Measurements from ENCODE around the gene RBM42.
"Not testable (repeated sequence)": the region's sequence is repeated elsewhere in the genome, so short reads cannot be mapped to it uniquely, and the experiment has no call there.

The RBM42 gene, protein sequence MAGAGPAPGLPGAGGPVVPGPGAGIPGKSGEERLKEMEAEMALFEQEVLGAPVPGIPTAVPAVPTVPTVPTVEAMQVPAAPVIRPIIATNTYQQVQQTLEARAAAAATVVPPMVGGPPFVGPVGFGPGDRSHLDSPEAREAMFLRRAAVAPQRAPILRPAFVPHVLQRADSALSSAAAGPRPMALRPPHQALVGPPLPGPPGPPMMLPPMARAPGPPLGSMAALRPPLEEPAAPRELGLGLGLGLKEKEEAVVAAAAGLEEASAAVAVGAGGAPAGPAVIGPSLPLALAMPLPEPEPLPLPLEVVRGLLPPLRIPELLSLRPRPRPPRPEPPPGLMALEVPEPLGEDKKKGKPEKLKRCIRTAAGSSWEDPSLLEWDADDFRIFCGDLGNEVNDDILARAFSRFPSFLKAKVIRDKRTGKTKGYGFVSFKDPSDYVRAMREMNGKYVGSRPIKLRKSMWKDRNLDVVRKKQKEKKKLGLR

DNA sequence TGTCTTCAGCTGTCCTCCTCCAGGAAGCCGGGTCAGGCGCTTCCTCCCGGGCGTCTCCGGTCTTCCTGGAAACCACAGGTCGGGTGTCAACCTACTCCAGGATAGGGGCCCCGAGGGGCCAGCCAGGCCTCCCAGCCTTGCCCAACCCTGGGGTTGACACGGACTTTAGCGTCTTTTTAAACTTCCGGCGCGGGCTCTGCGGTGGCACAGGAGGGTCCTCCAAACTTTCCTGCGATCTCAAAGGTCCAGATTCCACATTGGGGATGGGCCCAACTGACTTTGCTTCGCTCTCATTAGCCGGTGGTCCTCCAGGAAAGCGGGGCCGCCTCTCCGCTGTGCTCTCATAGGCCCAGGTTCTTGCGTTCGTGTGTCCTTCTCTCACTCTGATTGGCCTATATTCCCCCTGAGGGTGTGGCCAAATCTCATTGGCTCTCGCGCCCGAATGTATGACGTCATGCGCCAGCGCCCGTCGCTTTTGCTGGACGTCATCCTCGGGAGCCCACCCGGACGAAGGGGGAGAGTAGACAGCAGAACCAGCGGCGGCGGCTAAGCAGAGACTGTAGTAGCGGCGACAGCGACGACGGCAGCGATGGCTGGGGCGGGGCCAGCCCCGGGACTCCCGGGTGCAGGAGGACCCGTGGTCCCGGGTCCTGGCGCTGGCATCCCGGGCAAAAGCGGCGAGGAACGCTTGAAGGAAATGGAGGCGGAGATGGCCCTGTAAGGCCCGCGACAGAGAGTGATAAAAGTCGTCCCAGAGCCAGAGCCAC, at the start of gene RBM42:
RBM42 (plus strand) TSS at position 472 of the 767 bp plus-strand sequence; CDS start at position 590, 118 bp downstream.
- peak; percentile 100 for DNase-seq

DNA sequence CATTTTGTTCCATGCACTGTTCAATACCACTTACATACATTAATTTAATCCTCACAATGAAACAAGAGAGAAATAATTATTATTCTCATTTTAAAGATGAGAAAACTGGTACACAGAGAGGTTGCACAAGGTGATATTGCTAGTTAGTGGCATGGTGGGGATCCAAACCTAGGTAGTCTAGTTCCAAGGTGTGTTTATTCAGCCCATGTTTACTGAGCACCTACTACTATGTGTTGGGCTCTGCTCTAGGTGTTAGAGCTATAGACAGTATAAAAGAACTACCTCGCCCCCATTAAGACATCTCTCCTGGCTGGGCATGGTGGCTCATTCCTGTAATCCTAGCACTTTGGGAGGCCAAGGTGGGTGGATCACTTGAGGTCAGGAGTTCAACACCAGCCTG, 46.1 kb upstream of the RBM42 start:
- no peak for DNase-seq

DNA sequence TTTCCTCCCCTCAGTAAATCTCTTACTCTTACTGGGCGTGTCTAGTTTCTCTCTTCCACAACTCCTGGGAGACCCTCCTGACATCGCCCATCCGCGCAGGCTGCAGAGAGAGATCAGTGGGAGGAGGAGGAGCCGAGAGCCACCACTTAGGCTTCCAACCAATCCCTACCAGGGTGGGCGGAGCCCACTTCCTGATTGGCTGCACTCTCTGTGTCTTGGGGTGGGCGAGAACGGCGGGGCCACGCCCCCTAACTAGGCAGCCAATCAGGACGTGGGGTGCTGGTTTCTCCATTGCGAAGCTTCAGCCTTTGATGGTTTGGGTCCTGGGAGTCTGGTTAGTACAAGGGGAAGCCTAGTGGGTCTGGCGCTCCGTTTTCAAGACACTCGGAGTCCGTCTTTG, 43.0 kb upstream of the RBM42 start, which contains the start of gene PMIS2:
PMIS2 (plus strand) TSS at position 326 of the 400 bp plus-strand sequence. CDS start 87 bp downstream, outside the sequence.
- no peak for DNase-seq

DNA sequence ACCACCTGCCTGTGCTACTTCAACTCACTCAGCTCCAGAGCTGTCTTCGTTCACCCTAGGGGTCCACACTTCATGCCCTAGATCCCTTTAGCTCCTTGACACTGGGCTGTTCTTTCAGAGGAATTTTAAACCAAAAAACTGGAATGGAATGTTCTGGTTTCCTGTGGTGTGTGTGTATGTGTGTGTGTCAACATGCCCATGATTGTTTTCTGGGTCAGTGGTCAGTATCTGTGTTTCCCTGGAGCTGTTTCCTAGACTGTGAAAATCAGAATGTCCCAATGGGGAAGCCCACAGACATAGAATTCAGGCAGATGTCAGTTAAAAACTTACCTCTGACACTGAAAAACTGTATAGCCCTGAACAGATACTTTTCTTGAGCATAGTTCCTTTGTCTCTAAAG, 41.5 kb upstream of the RBM42 start:
- DNase-seq, result no peak

DNA sequence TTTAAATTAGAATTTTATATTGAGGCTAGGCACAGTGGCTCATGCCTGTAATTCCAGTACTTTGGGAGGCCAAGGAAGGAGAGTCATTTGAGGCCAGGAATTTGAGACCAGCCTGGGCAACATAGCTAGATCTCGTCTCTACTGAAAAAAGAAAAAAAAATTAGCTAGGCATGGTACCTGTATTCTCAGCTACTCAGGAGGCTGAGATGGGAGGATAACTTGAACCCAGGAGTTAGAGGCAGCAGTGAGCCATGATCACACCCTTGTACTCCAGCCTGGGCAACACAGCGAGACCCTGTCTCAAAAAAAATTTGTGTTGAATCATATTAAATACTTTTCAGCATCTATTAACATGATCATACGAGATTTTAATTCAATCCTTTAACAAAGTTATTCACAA, 38.0 kb upstream of the RBM42 start:
- no peak for DNase-seq

DNA sequence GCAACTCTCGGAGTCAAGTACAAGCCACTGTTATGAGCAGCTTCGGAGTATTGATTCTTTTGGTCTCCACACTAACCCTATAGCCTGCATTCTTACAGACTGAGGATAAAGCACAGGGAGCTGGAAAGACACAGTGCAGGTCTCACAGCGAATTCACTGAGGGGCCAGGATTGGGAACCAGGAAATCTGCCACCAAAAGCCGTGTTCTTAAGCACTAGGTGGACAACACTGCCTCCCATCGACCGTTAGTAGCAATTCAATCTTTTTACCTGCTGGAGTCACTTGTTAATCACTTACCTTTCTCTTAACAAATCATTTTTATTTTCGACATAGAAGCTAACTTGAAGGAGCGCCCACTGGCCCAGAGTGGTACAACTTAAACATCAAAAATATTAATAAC, 36.6 kb upstream of the RBM42 start:
- peak; percentile 12 for DNase-seq

DNA sequence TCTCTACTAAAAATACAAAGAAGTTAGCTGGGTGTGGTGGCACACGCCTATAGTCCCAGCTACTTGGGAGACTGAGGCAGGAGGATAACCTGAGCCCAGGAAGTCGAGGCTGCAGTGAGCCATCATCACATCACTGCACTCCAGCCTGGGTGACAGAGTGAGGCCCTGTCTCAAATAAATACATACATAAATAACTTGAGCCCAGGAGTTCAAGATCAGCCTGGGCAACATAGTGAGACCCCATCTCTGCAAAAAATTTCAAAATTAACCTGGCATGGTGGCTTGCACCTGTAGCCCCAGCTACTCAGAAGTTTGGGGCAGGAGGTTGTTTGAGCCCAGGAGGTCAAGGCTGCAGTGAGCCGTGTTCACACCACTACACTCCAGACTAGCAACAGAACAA, 33.8 kb upstream of the RBM42 start:
- DNase-seq, result not testable (repeated sequence)

DNA sequence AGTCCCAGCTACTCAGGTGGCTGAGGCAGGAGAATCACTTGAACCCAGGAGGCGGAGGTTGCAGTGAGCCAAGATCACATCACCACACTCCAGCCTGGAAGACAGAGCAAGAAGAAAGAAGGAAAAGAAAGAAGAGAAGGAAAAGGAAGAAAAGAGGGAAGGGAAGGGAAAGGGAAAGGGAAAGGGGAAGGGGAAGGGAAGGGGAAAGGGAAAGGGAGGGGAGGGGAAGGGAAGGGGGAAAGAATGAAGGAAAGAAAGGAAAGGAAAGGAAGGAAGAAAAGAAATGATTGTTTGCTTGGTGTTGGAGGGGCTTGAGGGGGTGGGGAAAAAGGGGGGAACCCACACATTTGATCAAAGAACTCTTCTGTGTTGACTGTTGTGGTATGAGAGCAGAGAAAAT, 32.9 kb upstream of the RBM42 start:
- no peak for DNase-seq

DNA sequence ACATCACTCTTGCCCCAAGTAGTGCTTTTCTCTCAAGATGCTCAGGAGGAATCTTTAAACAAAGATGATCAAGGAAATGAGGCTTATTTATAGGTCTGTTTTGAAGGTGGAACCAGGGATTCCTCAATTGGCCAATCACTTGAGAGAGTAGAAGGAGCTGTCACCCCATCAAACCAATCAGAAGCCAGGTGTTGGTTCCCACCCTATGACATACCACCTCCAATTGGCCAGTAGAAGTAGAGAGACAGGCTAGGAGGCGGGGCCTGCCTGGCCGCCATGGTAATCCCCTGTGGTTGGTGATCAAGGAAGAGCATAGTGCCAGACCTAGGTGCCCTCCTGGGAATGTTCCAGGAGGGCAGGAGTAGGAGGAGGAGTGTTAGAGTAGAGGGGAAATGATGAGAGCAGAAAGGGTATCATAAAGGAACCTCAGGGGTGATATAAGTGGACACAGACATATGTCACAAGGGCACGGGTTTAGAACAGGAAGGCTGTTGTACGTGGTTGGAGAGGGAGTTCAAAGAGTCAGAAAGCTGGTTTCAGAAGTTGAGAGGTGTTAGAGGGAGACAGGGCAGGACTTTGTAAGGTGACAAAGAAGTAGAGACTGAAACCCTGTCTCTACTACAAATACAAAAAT, 32.4 kb upstream of the RBM42 start:
- peak; percentile 55 for DNase-seq

DNA sequence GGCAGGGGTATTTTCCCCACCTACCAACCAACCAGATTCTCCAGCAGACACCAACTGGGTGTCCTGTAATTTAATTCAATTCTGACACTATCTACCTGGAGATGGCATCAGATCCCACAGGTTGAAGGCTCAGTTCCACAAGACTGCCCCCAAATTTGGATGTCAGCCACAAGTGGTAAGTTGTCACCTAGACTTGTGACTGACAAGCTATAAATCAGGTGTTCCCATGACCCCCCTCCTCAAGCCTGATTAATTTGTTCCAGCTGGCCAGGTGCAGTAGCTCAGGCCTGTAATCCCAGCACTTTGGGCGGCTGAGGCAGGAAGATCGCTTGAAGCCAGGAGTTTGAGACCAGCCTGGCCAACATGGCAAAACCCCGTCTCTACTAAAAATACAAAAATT, 26.9 kb upstream of the RBM42 start:
- no peak for DNase-seq

DNA sequence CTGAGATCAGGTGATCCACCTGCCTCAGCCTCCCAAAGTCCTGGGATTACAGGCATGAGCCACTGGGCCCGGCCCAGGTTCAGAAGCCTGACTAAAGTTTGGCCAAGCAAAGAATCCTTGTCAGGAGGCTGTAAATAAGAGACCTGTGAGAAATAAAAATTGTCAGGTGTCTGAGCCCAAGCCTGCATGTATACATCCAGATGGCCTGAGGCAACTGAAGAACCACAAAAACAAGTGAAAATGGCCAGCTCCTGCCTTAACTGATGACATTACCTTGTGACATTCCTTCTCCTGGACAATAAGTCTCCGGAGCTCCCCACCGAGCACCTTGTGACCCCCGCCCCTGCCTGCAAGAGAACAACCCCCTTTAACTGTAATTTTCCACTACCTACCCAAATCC, 24.4 kb upstream of the RBM42 start:
- not testable (repeated sequence) for DNase-seq

DNA sequence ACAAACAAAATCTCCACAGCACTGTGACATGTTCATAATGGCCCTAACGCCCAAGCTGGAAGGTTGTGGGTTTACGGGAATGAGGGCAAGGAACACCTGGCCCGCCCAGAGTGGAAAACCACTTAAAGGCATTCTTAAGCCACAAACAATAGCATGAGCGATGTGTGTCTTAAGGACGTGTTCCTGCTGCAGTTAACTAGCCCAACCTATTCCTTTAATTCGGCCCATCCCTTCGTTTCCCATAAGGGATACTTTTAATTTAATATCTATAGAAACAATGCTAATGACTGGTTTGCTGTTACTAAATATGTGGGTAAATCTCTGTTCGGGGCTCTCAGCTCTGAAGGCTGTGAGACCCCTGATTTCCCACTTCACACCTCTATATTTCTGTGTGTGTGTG, 21.7 kb upstream of the RBM42 start:
- DNase-seq, result not testable (repeated sequence)

DNA sequence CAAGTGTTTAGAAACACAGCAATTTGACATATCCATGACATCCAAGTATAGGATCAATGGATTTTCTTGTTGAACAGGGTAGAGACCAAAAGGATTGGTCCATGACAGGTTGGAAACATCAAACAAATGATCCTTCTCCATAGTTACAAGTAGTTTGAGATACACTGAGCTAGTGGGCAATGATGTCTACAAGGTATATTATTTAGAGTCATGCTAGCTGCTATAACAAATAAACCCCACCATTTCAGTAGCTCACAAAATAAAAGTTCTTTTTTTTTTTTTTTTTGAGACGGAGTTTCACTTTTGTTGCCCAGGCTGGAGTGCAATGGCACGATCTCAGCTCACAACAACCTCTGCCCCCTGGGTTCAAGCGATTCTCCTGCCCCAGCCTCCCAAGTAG, 21.2 kb upstream of the RBM42 start:
- DNase-seq, result no peak

DNA sequence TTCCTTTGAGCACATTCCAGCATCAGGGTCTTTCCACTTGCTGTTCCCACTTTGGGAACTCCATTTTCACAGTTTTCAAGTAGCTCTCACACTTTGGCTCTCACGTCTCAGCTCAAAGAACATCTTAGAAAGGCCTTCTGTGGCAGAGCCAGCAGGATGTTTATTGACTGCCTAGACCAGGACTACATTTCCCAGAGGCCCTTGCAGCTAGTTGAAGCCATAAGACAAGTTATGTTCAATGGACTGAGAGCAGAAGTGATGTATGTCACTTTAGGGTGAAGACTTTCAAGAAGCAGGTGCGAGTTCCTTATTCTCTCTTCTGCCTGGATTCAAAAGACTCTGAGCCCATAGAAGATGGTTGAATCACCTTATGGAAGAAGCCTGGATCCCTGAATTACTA, 20.6 kb upstream of the RBM42 start:
- peak; percentile 23 for DNase-seq

DNA sequence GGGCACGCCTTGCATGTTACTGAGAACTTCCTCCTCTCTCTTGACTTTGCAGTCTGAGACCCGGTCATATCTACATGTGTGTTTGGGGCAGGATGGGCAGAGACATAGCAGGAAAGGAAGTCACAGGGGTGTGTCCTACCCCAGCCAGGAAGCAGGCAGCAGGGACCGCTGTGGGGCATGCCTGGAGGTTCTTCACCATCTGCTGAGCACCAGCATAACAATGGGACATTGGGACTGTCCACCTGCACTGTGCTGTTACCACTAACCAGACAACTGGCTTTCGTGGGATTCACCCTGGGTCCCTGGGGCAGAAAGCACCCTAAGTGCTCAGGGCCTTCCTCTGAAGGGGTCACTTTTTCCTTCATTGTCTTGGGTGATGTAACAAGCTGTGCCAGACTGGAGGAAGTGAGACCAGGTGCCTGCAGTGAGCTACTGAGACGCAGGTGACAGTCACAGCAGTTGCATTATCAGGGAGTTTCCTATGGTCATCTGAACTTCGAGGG, 18.9 kb upstream of the RBM42 start:
- DNase-seq, result peak; percentile 53

DNA sequence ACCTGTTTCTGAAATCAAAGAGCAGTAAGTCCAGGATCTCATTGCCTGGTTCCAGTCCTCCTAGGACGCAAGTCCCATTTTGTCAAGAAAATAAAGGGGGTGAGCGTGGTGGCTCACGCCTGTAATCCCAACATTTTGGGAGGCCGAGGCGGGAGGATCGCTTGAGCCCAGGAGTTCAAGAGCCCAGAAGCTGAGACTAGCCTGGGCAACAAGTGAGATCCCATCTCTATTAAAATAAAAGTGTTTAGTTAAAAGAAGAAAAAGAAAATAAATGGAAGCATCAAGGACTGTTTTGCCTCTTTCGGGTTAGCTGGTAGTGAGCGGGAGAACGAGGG, 16.6 kb upstream of the RBM42 start:
- DNase-seq, result no peak

DNA sequence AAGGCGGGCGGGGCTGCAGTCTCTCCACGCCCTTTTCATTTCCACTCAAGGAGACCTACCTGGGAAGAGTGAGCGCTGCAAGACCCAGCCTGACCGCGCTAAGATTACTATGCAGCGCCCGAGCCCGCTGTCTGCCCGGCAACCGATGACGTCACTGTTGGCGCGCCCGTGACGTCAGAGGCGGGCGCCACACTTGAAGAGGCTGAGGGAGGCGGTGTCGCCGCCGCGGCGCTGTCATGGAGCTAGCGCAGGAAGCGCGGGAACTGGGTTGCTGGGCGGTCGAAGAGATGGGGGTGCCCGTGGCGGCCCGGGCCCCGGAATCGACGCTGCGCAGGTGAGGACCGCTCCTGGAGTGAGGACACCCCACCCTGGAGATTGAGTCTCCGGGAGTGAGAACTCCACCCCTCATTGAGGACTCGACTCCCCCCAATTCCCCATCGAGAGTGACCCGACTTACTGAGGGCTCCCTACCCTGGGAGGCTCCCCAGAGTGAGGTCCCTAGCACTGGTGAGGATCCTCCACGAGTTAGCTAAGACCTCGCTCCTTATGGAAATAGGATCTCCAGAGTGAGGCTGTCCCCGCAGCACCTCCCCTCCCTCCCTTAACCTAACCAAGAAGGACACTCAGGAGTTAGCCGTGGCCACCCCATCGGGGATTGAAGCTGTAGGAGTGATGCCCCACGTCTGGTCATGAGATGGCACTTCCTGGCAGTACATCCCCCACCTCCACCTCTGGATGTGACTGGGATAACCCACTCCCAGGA, 16.1 kb upstream of the RBM42 start, which contains the start of gene HAUS5:
HAUS5 (plus strand) TSS at position 177 of the 763 bp plus-strand sequence; CDS start at position 237, 60 bp downstream.
- DNase-seq, result peak; percentile 93

DNA sequence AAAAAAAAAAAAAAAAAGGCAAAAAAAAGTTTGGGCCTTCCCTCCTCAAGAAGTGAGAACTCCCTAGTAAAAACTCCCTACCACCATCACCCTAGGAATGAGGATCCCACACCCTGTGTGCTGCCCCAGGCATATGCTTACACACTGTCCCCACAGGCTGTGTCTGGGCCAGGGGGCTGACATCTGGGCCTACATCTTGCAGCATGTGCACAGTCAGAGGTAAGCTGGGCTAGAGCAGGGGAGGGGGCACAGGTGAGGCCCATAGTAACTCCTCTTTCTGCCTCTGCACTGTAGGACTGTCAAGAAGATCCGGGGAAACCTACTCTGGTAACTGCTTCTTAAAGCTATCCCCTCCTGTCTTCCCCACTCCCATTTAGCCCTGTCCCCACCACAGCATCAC, 15.3 kb upstream of the RBM42 start:
- DNase-seq, result no peak

DNA sequence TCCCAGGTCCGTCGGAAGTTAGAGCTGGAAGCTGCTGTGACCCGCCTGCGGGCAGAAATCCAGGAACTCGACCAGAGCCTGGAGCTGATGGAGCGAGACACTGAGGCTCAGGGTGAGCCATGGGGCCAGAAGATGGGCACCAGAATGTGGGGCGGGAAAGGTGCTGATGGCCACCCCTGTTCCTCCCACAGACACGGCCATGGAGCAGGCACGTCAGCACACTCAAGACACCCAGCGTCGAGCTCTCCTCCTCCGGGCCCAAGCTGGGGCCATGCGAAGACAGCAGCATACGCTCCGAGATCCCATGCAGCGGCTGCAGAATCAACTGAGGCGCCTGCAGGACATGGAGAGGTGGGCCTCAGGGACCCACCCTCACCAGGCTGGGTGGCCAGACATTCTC, 13.8 kb upstream of the RBM42 start:
- no peak for DNase-seq

DNA sequence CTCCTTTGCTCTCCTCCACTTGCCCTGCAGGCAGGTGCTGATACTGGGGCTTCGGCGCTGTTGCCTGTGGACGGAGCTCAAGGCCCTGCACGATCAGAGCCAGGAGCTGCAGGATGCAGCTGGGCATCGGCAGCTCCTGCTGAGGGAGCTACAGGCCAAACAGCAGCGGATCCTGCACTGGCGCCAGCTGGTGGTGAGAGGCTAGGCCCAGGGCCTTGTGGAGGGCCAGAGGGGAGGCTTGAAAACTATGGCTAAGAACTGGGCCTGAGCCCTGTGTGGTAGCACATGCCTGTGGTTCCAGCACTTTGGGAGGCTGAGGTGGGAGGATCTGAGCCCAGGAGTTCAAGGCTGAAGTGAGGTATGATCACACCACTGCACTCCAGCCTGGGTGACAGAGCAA, 10.0 kb upstream of the RBM42 start:
- DNase-seq, result no peak

DNA sequence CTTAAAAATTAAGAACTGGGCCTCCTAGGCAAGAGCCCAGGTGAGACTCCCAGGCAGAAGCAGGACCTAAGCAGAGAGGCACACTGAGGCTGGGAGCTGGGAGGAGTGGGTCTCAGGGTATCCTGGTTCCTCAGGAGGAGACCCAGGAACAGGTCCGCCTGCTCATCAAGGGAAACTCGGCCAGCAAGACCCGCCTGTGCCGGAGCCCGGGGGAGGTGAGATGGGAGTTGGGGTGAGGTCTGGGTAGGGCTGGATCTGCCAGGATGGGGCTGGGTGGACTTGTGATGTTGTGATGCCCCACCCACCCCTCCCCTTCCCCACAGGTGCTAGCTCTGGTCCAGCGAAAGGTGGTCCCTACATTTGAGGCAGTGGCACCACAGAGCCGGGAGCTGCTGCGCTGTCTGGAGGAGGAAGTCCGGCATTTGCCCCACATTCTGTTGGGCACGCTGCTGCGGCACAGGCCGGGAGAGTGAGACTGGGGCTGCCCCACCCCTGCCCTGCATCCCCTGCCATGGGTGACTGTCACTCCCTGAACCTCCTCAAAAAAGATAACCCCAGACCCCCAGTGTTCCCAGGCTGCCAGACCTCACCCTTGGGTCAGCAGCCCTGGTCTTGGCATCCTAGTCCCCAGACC, 9.4 kb upstream of the RBM42 start:
- no peak for DNase-seq

DNA sequence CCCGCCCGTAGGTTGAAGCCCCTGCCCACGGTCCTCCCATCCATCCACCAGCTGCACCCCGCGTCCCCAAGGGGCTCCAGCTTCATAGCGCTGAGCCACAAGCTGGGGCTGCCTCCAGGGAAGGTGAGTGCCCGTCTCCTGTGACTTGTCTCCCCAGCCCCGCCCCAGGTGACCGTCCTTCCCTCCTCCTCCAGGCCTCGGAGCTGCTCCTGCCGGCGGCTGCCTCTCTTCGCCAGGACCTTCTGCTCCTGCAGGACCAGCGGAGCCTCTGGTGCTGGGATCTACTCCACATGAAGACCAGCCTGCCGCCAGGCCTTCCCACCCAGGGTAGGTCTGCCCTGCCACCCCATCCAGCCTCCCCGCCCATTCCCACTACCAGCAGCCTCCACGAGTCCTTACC, 8.8 kb upstream of the RBM42 start:
- DNase-seq, result no peak

Measured in MV-4-11 (cell line).